Tibial nerve (tissue), 4 donors: ENCODE results near the gene CDCA3. TPM values are rescaled to one million over a fixed set of nuclear protein-coding genes. Genes with fewer than 3 reads are reported as not detected.

Experiments used
- DNase-seq, 2 donors: peaks; one replicate each; pipeline ENCODE4 v3.0.0-alpha.2; 2019; ENCODE audit warnings: low spot score in 2 of 2
- H3K27ac ChIP-seq, 4 donors: fragments of 200-600 bp; sonication (generic) in 3 of 4; one replicate each; pipeline ENCODE4 v1.5.1; 2017 to 2019; ENCODE audit warnings: mild to moderate bottlenecking in 1 of 4
- H3K27me3 ChIP-seq, 2 donors: fragments of 200-600 bp; sonication (generic) in 1 of 2; one replicate each; pipeline versions ENCODE4 v1.5.1 to v1.6.0; 2017 to 2019
- H3K36me3 ChIP-seq, 3 donors: fragments of 200-600 bp; sonication (generic); one replicate each; pipeline ENCODE4 v1.5.1; 2018 to 2019
- H3K4me1 ChIP-seq, 4 donors: fragments of 200-600 bp; sonication (generic) in 3 of 4; one replicate each; pipeline ENCODE4 v1.5.1; 2017 to 2019
- H3K4me3 ChIP-seq, 4 donors: fragments of 200-600 bp; sonication (generic) in 3 of 4; one replicate each; pipeline ENCODE4 v1.5.1; 2017 to 2019; ENCODE audit warnings: mild to moderate bottlenecking in 1 of 4, moderate library complexity in 1 of 4
- H3K9me3 ChIP-seq, 4 donors: fragments of 200-600 bp; sonication (generic) in 3 of 4; one replicate each; pipeline ENCODE4 v1.5.1; 2017 to 2019
- EP300 ChIP-seq, 2 donors: sonication (generic); formaldehyde crosslinking; IDR thresholded peaks; one replicate each; pipeline ENCODE4 v1.6.1; 2017; ENCODE audit warnings: antibody characterized with exemption in 2 of 2, mild to moderate bottlenecking in 1 of 2
- POLR2A ChIP-seq, 2 donors: fragments of 450-650 bp; IDR thresholded peaks; one replicate each; pipeline ENCODE4 v1.6.1; 2017; ENCODE audit warnings: antibody characterized with exemption in 2 of 2, mild to moderate bottlenecking in 2 of 2, moderate library complexity in 2 of 2
- WGBS, 2 donors: methylation state at CpG; one replicate each; pipeline ENCODE4 v1.1.5; 2018; 5-methylcytosine and 5-hydroxymethylcytosine counted together
- total RNA-seq, 4 donors: library from RNA; depleted of rRNA; stranded (reverse); fragments of >200 nt; gene quantifications; one replicate each; pipeline ENCODE4 v1.1.0, GENCODE V29; 2016
- TF ChIP-seq, protein P1 (sequence below), 5 experiments: fragments of 200-600 bp in 3 of 5; fragments of 450-650 bp in 2 of 5; sonication (generic) in 3 of 5; IDR thresholded peaks; one replicate each; pipeline ENCODE4 v1.5.1; 2016 to 2019; ENCODE audit warnings: antibody characterized with exemption in 5 of 5, mild to moderate bottlenecking in 3 of 5, moderate library complexity in 2 of 5

CDCA3 gene
- total RNA-seq, 4 donors from 2014 or later: 0.21 to 19.4 (median 3.6) TPM

- Histone ChIP-seq H3K27ac (no peak overlapping the region), H3K4me3 (no peak overlapping the region), H3K4me1 (no peaks in the 10 kb centered on the region), H3K36me3 (no peaks in the 10 kb centered on the region), H3K27me3 (no peaks in the 10 kb centered on the region), H3K9me3 (no peaks in the 10 kb centered on the region)
- WGBS, 2 donors: 62 to 75% methylated on average over 10 of the region's 10 CpGs
- DNase-seq: no peak
- TF ChIP-seq, protein P1, sequence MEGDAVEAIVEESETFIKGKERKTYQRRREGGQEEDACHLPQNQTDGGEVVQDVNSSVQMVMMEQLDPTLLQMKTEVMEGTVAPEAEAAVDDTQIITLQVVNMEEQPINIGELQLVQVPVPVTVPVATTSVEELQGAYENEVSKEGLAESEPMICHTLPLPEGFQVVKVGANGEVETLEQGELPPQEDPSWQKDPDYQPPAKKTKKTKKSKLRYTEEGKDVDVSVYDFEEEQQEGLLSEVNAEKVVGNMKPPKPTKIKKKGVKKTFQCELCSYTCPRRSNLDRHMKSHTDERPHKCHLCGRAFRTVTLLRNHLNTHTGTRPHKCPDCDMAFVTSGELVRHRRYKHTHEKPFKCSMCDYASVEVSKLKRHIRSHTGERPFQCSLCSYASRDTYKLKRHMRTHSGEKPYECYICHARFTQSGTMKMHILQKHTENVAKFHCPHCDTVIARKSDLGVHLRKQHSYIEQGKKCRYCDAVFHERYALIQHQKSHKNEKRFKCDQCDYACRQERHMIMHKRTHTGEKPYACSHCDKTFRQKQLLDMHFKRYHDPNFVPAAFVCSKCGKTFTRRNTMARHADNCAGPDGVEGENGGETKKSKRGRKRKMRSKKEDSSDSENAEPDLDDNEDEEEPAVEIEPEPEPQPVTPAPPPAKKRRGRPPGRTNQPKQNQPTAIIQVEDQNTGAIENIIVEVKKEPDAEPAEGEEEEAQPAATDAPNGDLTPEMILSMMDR (IDR thresholded peaks at IDR 0.05): no peak
- TF ChIP-seq POLR2A (IDR thresholded peaks at IDR 0.05) (no peak), EP300 (IDR thresholded peaks at IDR 0.05) (no peak)
Observed at GRCh38 chr12:6809056-6809455, 42.0 kb downstream of the CDCA3 start.

GRCh38 chr12:6807170-6807569 is 43.9 kb downstream of the CDCA3 start:
- TF ChIP-seq, protein P1 (IDR thresholded peaks at IDR 0.05): no peak
- no peak for TF ChIP-seq POLR2A (IDR thresholded peaks at IDR 0.05)
- no peak for TF ChIP-seq EP300 (IDR thresholded peaks at IDR 0.05)
- no peaks in the 10 kb centered on the region for H3K27me3 ChIP-seq
- 71 to 77% methylated on average over 1 of the region's 1 CpG for whole genome bisulfite sequencing, 2 donors
- no peaks in the 10 kb centered on the region for H3K9me3 ChIP-seq
- H3K4me3 ChIP-seq: no peak overlapping the region
- DNase-seq: no peak
- no peaks in the 10 kb centered on the region for H3K36me3 ChIP-seq
- no peak overlapping the region for H3K27ac ChIP-seq
- H3K4me1 ChIP-seq: no peaks in the 10 kb centered on the region

DNA sequence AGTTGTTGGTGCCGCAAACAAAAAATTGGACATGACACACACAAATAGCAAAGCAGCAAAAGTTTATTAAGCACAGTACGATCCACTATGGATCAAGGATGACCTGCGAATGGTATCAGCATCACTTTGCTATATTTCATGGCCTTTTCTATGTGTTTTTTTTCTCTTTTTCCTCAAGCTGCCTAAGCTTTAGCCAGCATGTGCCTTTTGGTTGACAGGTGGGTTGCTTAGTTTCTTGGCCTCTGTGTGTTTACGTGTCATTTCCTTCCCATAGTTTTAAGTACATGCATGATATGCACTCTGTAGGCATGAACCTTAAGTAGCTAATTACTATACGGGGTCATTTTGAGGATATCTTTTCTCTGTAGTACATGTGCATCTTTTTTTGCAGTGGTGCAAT is 51.9 kb downstream of the CDCA3 start:
- H3K9me3 ChIP-seq: no peaks in the 10 kb centered on the region
- WGBS, 2 donors: 90 to 92% methylated on average over 5 of the region's 5 CpGs
- no peak overlapping the region for H3K4me3 ChIP-seq
- no peak overlapping the region for H3K27ac ChIP-seq
- no peaks in the 10 kb centered on the region for H3K36me3 ChIP-seq
- H3K4me1 ChIP-seq: no peaks in the 10 kb centered on the region
- DNase-seq: no peak
- TF ChIP-seq POLR2A (IDR thresholded peaks at IDR 0.05): no peak
- TF ChIP-seq EP300 (IDR thresholded peaks at IDR 0.05): no peak
- TF ChIP-seq, protein P1 (IDR thresholded peaks at IDR 0.05): no peak
- no peaks in the 10 kb centered on the region for H3K27me3 ChIP-seq

Other genes starting within 250 kb of the CDCA3 start
- gene CHD4, start 243.9 kb downstream of the CDCA3 start, total RNA-seq: 100 to 1,000 TPM; 192 to 256 (median 242) TPM
- gene LPAR5, start 215.3 kb downstream of the CDCA3 start, total RNA-seq: 10 to 100 TPM in 1 of 4 donors, 1 to 10 TPM in 3; 1.8 to 11.4 (median 3.2) TPM
- gene ACRBP, start 203.9 kb downstream of the CDCA3 start, total RNA-seq: 1 to 10 TPM in 3 of 4 donors, under 1 TPM in 1; 0.30 to 2.4 (median 2.0) TPM
- gene ING4, start 188.2 kb downstream of the CDCA3 start, total RNA-seq: 10 to 100 TPM; 32.6 to 52.5 (median 45.3) TPM
- gene ZNF384, start 161.9 kb downstream of the CDCA3 start, total RNA-seq: 10 to 100 TPM; 26.2 to 52.5 (median 38.2) TPM
- under 1 TPM in 2 of 4 donors, not detected in 2; 0.21 to 0.39 TPM for gene PIANP, start 150.5 kb downstream of the CDCA3 start, total RNA-seq
- 10 to 100 TPM; 46.9 to 74.4 (median 70.0) TPM for gene COPS7A, start 127.2 kb downstream of the CDCA3 start, total RNA-seq
- 100 to 1,000 TPM; 103 to 205 (median 133) TPM for gene MLF2, start 98.1 kb downstream of the CDCA3 start, total RNA-seq
- 100 to 1,000 TPM; 112 to 225 (median 174) TPM for gene PTMS, start 84.9 kb downstream of the CDCA3 start, total RNA-seq
- 1 to 10 TPM; 1.2 to 4.0 (median 2.9) TPM for gene LAG3, start 78.8 kb downstream of the CDCA3 start, total RNA-seq
- 10 to 100 TPM in 1 of 4 donors, 1 to 10 TPM in 3; 7.5 to 12.6 (median 8.9) TPM for gene CD4, start 61.8 kb downstream of the CDCA3 start, total RNA-seq
- 1 to 10 TPM; 1.3 to 5.4 (median 2.2) TPM for gene GPR162, start 29.5 kb downstream of the CDCA3 start, total RNA-seq
- 10 to 100 TPM; 14.6 to 45.8 (median 36.4) TPM for gene P3H3, start 22.9 kb downstream of the CDCA3 start, total RNA-seq
- gene GNB3, start 10.4 kb downstream of the CDCA3 start, total RNA-seq: 1 to 10 TPM in 3 of 4 donors, under 1 TPM in 1; 0.84 to 9.9 (median 5.6) TPM
- 10 to 100 TPM; 47.6 to 63.9 (median 56.8) TPM for gene USP5, start 864 bp upstream of the CDCA3 start, total RNA-seq
- gene TPI1, start 16.2 kb upstream of the CDCA3 start, total RNA-seq: 100 to 1,000 TPM; 189 to 346 (median 282) TPM
- gene SPSB2, start 22.0 kb upstream of the CDCA3 start, total RNA-seq: 10 to 100 TPM in 3 of 4 donors, 1 to 10 TPM in 1; 9.4 to 12.7 (median 11.8) TPM
- 10 to 100 TPM; 11.6 to 17.2 (median 17.1) TPM for gene LRRC23, start 53.5 kb upstream of the CDCA3 start, total RNA-seq
- 10 to 100 TPM; 14.0 to 25.8 (median 15.9) TPM for gene ENO2, start 63.3 kb upstream of the CDCA3 start, total RNA-seq
- 100 to 1,000 TPM in 3 of 4 donors, 10 to 100 TPM in 1; 92.2 to 260 (median 123) TPM for gene ATN1, start 76.7 kb upstream of the CDCA3 start, total RNA-seq
- gene RNU7-1, start 92.5 kb upstream of the CDCA3 start, total RNA-seq: not detected
- gene C12orf57, start 92.7 kb upstream of the CDCA3 start, total RNA-seq: 100 to 1,000 TPM; 569 to 764 (median 665) TPM
- gene PTPN6, start 100.1 kb upstream of the CDCA3 start, total RNA-seq: 10 to 100 TPM; 11.9 to 31.5 (median 20.8) TPM
- 100 to 1,000 TPM; 138 to 178 (median 149) TPM for gene PHB2, start 119.4 kb upstream of the CDCA3 start, total RNA-seq
- 10 to 100 TPM; 27.7 to 37.7 (median 35.9) TPM for gene EMG1, start 119.6 kb upstream of the CDCA3 start, total RNA-seq
- gene LPCAT3, start 167.2 kb upstream of the CDCA3 start, total RNA-seq: 10 to 100 TPM; 19.7 to 29.7 (median 23.8) TPM
- 1,000 to 10,000 TPM in 1 of 4 donors, 100 to 1,000 TPM in 3; 415 to 1,129 (median 638) TPM for gene C1S, start 209.4 kb upstream of the CDCA3 start, total RNA-seq
- gene C1R, start 241.2 kb upstream of the CDCA3 start, total RNA-seq: 1,000 to 10,000 TPM in 1 of 4 donors, 100 to 1,000 TPM in 3; 528 to 1,237 (median 593) TPM